ENCODE measurements around the gene CFAP410.

- TF ChIP-seq USF2 (IDR thresholded peaks at IDR 0.05; ENCODE audit: low read depth, low read length): no peak
- TF ChIP-seq POLR2A (IDR thresholded peaks at IDR 0.05; ENCODE audit: low read depth, low read length): no peak
- TF ChIP-seq RFX5 (IDR thresholded peaks at IDR 0.05; ENCODE audit: low read depth, low read length): no peak
- no peak for TF ChIP-seq CTCF (conservative IDR thresholded peaks at IDR 0.05; ENCODE audit: low read depth, low read length)
- TF ChIP-seq MXI1 (IDR thresholded peaks at IDR 0.05; ENCODE audit: borderline replicate concordance, low read depth, low read length): no peak
- TF ChIP-seq RCOR1 (IDR thresholded peaks at IDR 0.05; ENCODE audit: insufficient replicate concordance, low read length): no peak
- no peak for TF ChIP-seq BHLHE40 (IDR thresholded peaks at IDR 0.05; ENCODE audit: low read depth, low read length)
- no peak for TF ChIP-seq FOS (IDR thresholded peaks at IDR 0.05; ENCODE audit: low read depth, low read length)
- TF ChIP-seq CEBPB (IDR thresholded peaks at IDR 0.05; ENCODE audit: low read depth, low read length): no peak
- no peak for TF ChIP-seq MAFK (IDR thresholded peaks at IDR 0.05; ENCODE audit: low read depth, low read length)
- TF ChIP-seq NFE2L2 (IDR thresholded peaks at IDR 0.05; ENCODE audit: low read depth, low read length): no peak
- no peak for TF ChIP-seq RAD21 (IDR thresholded peaks at IDR 0.05; ENCODE audit: low read length)
These were observed 43.5 kb downstream of the CFAP410 start for GRCh38 chr21:44295646-44296045.
